SK-N-SH (cell line): ENCODE results near the gene UBC. TPM values are rescaled to one million over a fixed set of nuclear protein-coding genes. Genes with fewer than 3 reads are reported as not detected.

ENCODE experiments used
- CTCF ChIA-PET: fragments of 300-600, 350-600 bp; formaldehyde crosslinking; extraction: SDS; loops from one replicate; lab custom pipeline; 2021; lab: Yijun Ruan, JAX
- POLR2A ChIA-PET: fragments of 350-600 bp; sonication (Branson Sonifier 250); formaldehyde crosslinking; extraction: SDS; loops from one replicate; lab custom pipeline; 2020; ENCODE audit warnings: antibody characterized with exemption, inconsistent platforms; lab: Yijun Ruan, JAX
- DNase-seq: peaks from one replicate; pipeline ENCODE4 v3.0.0; 2012
- H2AFZ ChIP-seq: fragments of 200-600 bp; sonication (generic); 2 replicates; pipeline ENCODE4 v1.8.1; 2016; ENCODE audit warnings: antibody characterized with exemption, mild to moderate bottlenecking, low read depth
- H3F3A ChIP-seq: fragments of 200-600 bp; sonication (generic); replicated peaks from 2 replicates; pipeline ENCODE3; 2016; ENCODE audit warnings: antibody characterized with exemption, mild to moderate bottlenecking; ENCODE audit not compliant: insufficient read depth
- H3K27ac ChIP-seq, 2 experiments: fragments of 200-500 bp in 1 of 2; fragments of 200-600 bp in 1 of 2; sonication (Bioruptor generic) in 1 of 2; sonication (generic), shearing (Covaris generic) in 1 of 2; 2 replicates each; pipeline versions ENCODE4 v1.5.1 to v1.6.1; 2014 to 2016; ENCODE audit warnings: low read depth in 2 of 2, inconsistent platforms in 1 of 2, low read length in 1 of 2, mild to moderate bottlenecking in 1 of 2, mixed read lengths in 1 of 2
- H3K27me3 ChIP-seq: fragments of 200-600 bp; sonication (generic), shearing (Covaris generic); 2 replicates; pipeline ENCODE4 v1.6.1; 2016; ENCODE audit warnings: mixed run types; ENCODE audit not compliant: insufficient read depth
- H3K36me3 ChIP-seq, 2 experiments: fragments of 200-500 bp in 1 of 2; fragments of 200-600 bp in 1 of 2; sonication (Bioruptor generic) in 1 of 2; sonication (generic) in 1 of 2; replicated peaks in 1 of 2; 2 replicates each; pipeline versions ENCODE3 to v1.5.1; 2014 to 2016; ENCODE audit warnings: low read length in 1 of 2, mild to moderate bottlenecking in 1 of 2; ENCODE audit not compliant: insufficient read depth in 2 of 2, control insufficient read depth in 1 of 2
- H3K4me1 ChIP-seq, 2 experiments: fragments of 200-500 bp in 1 of 2; fragments of 200-600 bp in 1 of 2; sonication (Bioruptor generic) in 1 of 2; sonication (generic), shearing (Covaris generic) in 1 of 2; 2 replicates each; pipeline versions ENCODE4 v1.5.1 to v1.6.1; 2014 to 2016; ENCODE audit warnings: low read depth in 1 of 2, low read length in 1 of 2, mixed run types in 1 of 2; ENCODE audit not compliant: insufficient read depth in 2 of 2, control insufficient read depth in 1 of 2
- H3K4me2 ChIP-seq: fragments of 200-600 bp; sonication (generic), shearing (Covaris generic); 2 replicates; pipeline ENCODE4 v1.6.1; 2017; ENCODE audit warnings: mixed run types
- H3K4me3 ChIP-seq, 2 experiments: fragments of 200-500 bp in 1 of 2; fragments of 200-600 bp in 1 of 2; sonication (Bioruptor generic) in 1 of 2; sonication (generic), shearing (Covaris generic) in 1 of 2; 2 replicates each; pipeline versions ENCODE4 v1.5.1 to v1.8.1; 2014 to 2016; ENCODE audit warnings: low read depth in 2 of 2, inconsistent platforms in 1 of 2, low read length in 1 of 2, mild to moderate bottlenecking in 1 of 2, mixed read lengths in 1 of 2, moderate library complexity in 1 of 2
- H3K79me2 ChIP-seq: fragments of 200-600 bp; sonication (generic); 2 replicates; pipeline ENCODE4 v1.8.1; 2017; ENCODE audit warnings: mild to moderate bottlenecking; ENCODE audit not compliant: insufficient read depth
- H3K9ac ChIP-seq: fragments of 200-600 bp; sonication (generic); 2 replicates; pipeline ENCODE4 v1.6.1; 2017; ENCODE audit warnings: mixed run types
- H3K9me2 ChIP-seq: fragments of 200-600 bp; sonication (generic); 2 replicates; pipeline ENCODE4 v1.6.1; 2017; ENCODE audit warnings: mixed run types
- H3K9me3 ChIP-seq: fragments of 200-600 bp; sonication (generic); 2 replicates; pipeline ENCODE4 v1.6.1; 2017; ENCODE audit warnings: mixed run types, mild to moderate bottlenecking, moderate library complexity
- H4K20me1 ChIP-seq: fragments of 200-600 bp; sonication (generic); 2 replicates; pipeline ENCODE4 v1.6.1; 2017; ENCODE audit warnings: mild to moderate bottlenecking, mixed run types; ENCODE audit not compliant: insufficient read depth
- CHD2 ChIP-seq: fragments of 150-350 bp; IDR thresholded peaks from 2 replicates; pipeline ENCODE4 v1.6.1; 2018; ENCODE audit warnings: low read length; ENCODE audit not compliant: partially characterized antibody
- EP300 ChIP-seq, 2 experiments: IDR thresholded peaks; 2 replicates each; pipeline versions ENCODE4 v1.4.0 to v1.6.1; 2012; ENCODE audit warnings: borderline replicate concordance in 1 of 2, low read depth in 1 of 2, low read length in 1 of 2
- EZH2phosphoT487 ChIP-seq: fragments of 200-600 bp; sonication (generic); IDR thresholded peaks from 2 replicates; pipeline ENCODE4 v1.6.1; 2017; ENCODE audit warnings: low read depth, mixed run types, mild to moderate bottlenecking, antibody characterized with exemption, moderate library complexity, borderline replicate concordance
- FOXJ3 ChIP-seq: sonication (generic); formaldehyde crosslinking; IDR thresholded peaks from 2 replicates; pipeline ENCODE4 v1.5.1; 2020; ENCODE audit warnings: mild to moderate bottlenecking, missing genetic modification reagents
- FOXM1 ChIP-seq: IDR thresholded peaks from 2 replicates; pipeline ENCODE4 v1.4.0; 2012; ENCODE audit warnings: low read depth, mild to moderate bottlenecking
- GABPA ChIP-seq: IDR thresholded peaks from 2 replicates; pipeline ENCODE4 v1.4.0; 2012; ENCODE audit warnings: low read depth, mild to moderate bottlenecking
- JUND ChIP-seq: IDR thresholded peaks from 2 replicates; pipeline ENCODE4 v1.4.0; 2012
- MEF2A ChIP-seq: IDR thresholded peaks from 2 replicates; pipeline ENCODE4 v1.4.0; 2012; ENCODE audit warnings: low read depth, borderline replicate concordance
- NFIC ChIP-seq: IDR thresholded peaks from 2 replicates; pipeline ENCODE4 v1.4.0; 2012; ENCODE audit warnings: borderline replicate concordance
- NRF1 ChIP-seq: IDR thresholded peaks from 2 replicates; pipeline ENCODE4 v1.6.1; 2012; ENCODE audit warnings: low read depth, mild to moderate bottlenecking, low read length
- PBX3 ChIP-seq: IDR thresholded peaks from 2 replicates; pipeline ENCODE4; 2012
- POLR2AphosphoS5 ChIP-seq: IDR thresholded peaks from 2 replicates; pipeline ENCODE4 v1.6.1; 2012; ENCODE audit warnings: low read depth, low read length
- RAD21 ChIP-seq: IDR thresholded peaks from 2 replicates; pipeline ENCODE4 v1.6.1; 2012; ENCODE audit warnings: mild to moderate bottlenecking, low read length
- RFX5 ChIP-seq: IDR thresholded peaks from 2 replicates; pipeline ENCODE4 v1.6.1; 2012; ENCODE audit warnings: mild to moderate bottlenecking, improper control_type of control experiment, low read length
- SIN3A ChIP-seq: IDR thresholded peaks from 2 replicates; pipeline ENCODE4 v1.6.1; 2012; ENCODE audit warnings: low read depth, mild to moderate bottlenecking, low read length, moderate library complexity, borderline replicate concordance
- TCF12 ChIP-seq: IDR thresholded peaks from 2 replicates; pipeline ENCODE4 v1.4.0; 2012
- TEAD4 ChIP-seq: IDR thresholded peaks from 2 replicates; pipeline ENCODE4 v1.4.0; 2012; ENCODE audit warnings: mild to moderate bottlenecking, borderline replicate concordance; ENCODE audit not compliant: insufficient read depth
- USF1 ChIP-seq: IDR thresholded peaks from 2 replicates; pipeline ENCODE4 v1.4.0; 2012; ENCODE audit warnings: low read depth, borderline replicate concordance
- WGBS: methylation state at CpG from one replicate; pipeline ENCODE4 v1.1.6; 2017; ENCODE audit warnings: low lambda C conversion rate; 5-methylcytosine and 5-hydroxymethylcytosine counted together
- polyA plus RNA-seq, 3 experiments: library from polyadenylated mRNA; depleted of rRNA; stranded (reverse); fragments of >200 nt; gene quantifications; 2 replicates each; pipeline ENCODE4 v1.2.3, GENCODE V29; 2012
- TF ChIP-seq, protein P1 (sequence below): fragments of 150-350 bp; IDR thresholded peaks from 2 replicates; pipeline ENCODE4 v1.6.1; 2016; ENCODE audit warnings: mild to moderate bottlenecking, low read depth, low read length
- TF ChIP-seq, protein P2 (sequence below): fragments of 150-350 bp; IDR thresholded peaks from 2 replicates; pipeline ENCODE4 v1.6.1; 2017; ENCODE audit warnings: antibody characterized with exemption, low read length, low read depth, borderline replicate concordance

The UBC gene
- polyA plus RNA-seq, 1 of the 3 experiments (the other 2 are of a cell fraction): 1,327 TPM

GRCh38 chr12:124872068-124872719, 42.3 kb downstream of the UBC start:
- ChIA-PET POLR2A (interaction anchor here (1.4 kb wide), 1 partner anchor 34 kb away, joined by 3 read pairs; no protein-coding TSS in a partner anchor), CTCF (interaction anchor here (1.0 to 1.6 kb wide), 3 partner anchors 14 to 34 kb away, joined by 3 to 7 read pairs (median 3); no protein-coding TSS in a partner anchor)
- Histone ChIP-seq H3K4me3 (no peak overlapping the region), H4K20me1 (no peaks in the 10 kb centered on the region), H3K27ac (no peak overlapping the region), H3K9ac (no peak overlapping the region), H3K27me3 (no peaks in the 10 kb centered on the region), H3K79me2 (no peaks in the 10 kb centered on the region), H3K4me2 (no peak overlapping the region), H3K4me1 (no peaks in the 10 kb centered on the region; a peak in 1 of 4 replicates), H3K9me3 (no peaks in the 10 kb centered on the region), H3K9me2 (no peaks in the 10 kb centered on the region), H3F3A (no peaks in the 10 kb centered on the region), H2AFZ (no peak overlapping the region), H3K36me3 (no peaks in the 10 kb centered on the region)
- DNase-seq: no peak
- 93% methylated on average over 11 of the region's 11 CpGs for WGBS
- no peak for TF ChIP-seq NFIC
- no peak for TF ChIP-seq RAD21
- no peak for TF ChIP-seq POLR2AphosphoS5
- TF ChIP-seq TEAD4: no peak
- TF ChIP-seq EP300 (IDR thresholded peaks at IDR 0.05; ENCODE audit: borderline replicate concordance in 1 of 2, low read depth in 1 of 2, low read length in 1 of 2): no peak
- TF ChIP-seq MEF2A: no peak
- TF ChIP-seq EZH2phosphoT487: no peak
- no peak for TF ChIP-seq TCF12
- TF ChIP-seq GABPA: no peak
- no peak for TF ChIP-seq NRF1
- TF ChIP-seq FOXM1: no peak
- no peak for TF ChIP-seq JUND
- TF ChIP-seq, protein P1, sequence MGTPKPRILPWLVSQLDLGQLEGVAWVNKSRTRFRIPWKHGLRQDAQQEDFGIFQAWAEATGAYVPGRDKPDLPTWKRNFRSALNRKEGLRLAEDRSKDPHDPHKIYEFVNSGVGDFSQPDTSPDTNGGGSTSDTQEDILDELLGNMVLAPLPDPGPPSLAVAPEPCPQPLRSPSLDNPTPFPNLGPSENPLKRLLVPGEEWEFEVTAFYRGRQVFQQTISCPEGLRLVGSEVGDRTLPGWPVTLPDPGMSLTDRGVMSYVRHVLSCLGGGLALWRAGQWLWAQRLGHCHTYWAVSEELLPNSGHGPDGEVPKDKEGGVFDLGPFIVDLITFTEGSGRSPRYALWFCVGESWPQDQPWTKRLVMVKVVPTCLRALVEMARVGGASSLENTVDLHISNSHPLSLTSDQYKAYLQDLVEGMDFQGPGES: no peak
- no peak for TF ChIP-seq USF1
- TF ChIP-seq CHD2: no peak
- TF ChIP-seq, protein P2, sequence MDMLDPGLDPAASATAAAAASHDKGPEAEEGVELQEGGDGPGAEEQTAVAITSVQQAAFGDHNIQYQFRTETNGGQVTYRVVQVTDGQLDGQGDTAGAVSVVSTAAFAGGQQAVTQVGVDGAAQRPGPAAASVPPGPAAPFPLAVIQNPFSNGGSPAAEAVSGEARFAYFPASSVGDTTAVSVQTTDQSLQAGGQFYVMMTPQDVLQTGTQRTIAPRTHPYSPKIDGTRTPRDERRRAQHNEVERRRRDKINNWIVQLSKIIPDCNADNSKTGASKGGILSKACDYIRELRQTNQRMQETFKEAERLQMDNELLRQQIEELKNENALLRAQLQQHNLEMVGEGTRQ: no peak

GRCh38 chr12:124871297-124871696, 43.2 kb downstream of the UBC start:
- Histone ChIP-seq H3K4me2 (no peak overlapping the region), H3K4me3 (no peak overlapping the region), H4K20me1 (no peaks in the 10 kb centered on the region), H3K9me2 (no peaks in the 10 kb centered on the region), H3K9ac (no peak overlapping the region), H2AFZ (no peak overlapping the region), H3K79me2 (no peaks in the 10 kb centered on the region), H3F3A (no peaks in the 10 kb centered on the region), H3K4me1 (no peaks in the 10 kb centered on the region; a peak in 1 of 4 replicates), H3K36me3 (no peaks in the 10 kb centered on the region), H3K27ac (no peak overlapping the region), H3K27me3 (no peaks in the 10 kb centered on the region), H3K9me3 (no peaks in the 10 kb centered on the region)
- TF ChIP-seq POLR2AphosphoS5 (no peak), JUND (no peak), EZH2phosphoT487 (no peak), FOXJ3 (no peak), RFX5 (no peak), PBX3 (no peak), SIN3A (no peak), USF1 (no peak), FOXM1 (no peak)
- TF ChIP-seq, protein P2: no peak
- TF ChIP-seq, protein P1: no peak
- ChIA-PET POLR2A (no interaction called here), CTCF (interaction anchor here (1.0 to 1.6 kb wide), 2 partner anchors 31 to 35 kb away, joined by 3 to 7 read pairs; no protein-coding TSS in a partner anchor)
- no peak for DNase-seq
- 85% methylated on average over 4 of the region's 4 CpGs for WGBS
